ENCODE measurements around the gene TPK1. TPM values are rescaled to one million over a fixed set of nuclear protein-coding genes. Genes with fewer than 3 reads are reported as not detected.
"Not testable (repeated sequence)": the region's sequence is repeated elsewhere in the genome, so short reads cannot be mapped to it uniquely, and the experiment has no call there.

Gene TPK1
- polyA plus RNA-seq, 4 donors, result 8.3 to 16.3 (median 9.2) TPM

DNA sequence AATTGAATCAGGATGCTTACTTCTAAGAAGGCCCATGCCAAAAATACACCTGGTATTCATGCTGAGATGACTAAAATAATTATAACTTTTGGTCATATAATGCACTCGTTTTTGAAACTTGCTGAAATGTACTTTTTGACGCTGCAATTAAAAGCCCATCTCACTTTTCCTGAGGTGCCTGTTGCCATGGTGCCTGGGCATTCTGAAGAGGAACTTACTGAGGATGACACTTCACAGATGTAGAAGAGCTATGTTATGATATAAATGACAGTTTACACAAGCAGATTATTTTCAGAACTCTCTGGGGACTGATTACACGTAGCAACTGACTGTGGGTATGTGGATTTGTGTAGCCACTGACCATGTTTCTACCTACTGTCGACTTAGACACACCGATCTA is 182.4 kb downstream of the TPK1 start:
- no peak for DNase-seq (ENCODE audit: low read depth in 4 of 4, low spot score in 3 of 4)

DNA sequence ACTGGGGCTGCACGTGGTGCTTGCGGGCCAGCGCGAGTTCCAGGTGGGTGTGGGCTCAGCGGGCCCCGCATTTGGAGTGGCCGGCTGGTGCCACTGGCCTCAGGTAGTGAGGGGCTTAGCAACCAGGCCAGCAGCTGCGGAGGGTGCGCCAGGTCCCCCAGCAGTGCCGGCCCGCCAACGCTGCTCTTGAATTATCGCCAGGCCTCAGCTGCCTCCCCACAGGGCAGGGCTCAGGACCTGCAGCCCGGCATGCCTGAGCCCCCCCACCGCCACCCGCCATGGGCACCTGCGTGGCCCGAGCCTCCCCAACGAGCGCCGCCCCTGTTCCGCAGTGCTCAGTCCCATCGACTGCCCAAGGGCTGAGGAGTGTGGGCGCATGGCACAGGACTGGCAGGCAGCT is 185.4 kb downstream of the TPK1 start:
- DNase-seq (ENCODE audit: low read depth in 4 of 4, low spot score in 3 of 4), result no peak

DNA sequence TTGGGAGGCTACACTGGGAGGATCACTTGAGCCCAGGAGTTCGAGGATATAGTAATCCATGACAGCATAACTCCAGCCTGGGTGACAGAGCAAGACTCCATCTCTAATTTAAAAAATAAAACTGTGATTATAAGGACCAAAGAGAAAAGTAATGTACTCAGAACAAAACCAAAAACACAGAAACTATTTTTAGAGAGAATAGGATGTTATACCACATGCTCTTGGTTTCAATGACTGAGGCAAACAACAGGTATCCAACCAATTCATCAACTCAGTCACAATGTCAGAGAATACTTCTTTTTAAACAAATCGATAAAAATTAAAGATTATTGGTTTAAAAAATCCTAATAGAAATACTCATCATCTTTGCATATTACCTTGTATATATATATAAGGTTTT is 186.7 kb downstream of the TPK1 start:
- DNase-seq (ENCODE audit: low read depth in 4 of 4, low spot score in 3 of 4), result no peak

DNA sequence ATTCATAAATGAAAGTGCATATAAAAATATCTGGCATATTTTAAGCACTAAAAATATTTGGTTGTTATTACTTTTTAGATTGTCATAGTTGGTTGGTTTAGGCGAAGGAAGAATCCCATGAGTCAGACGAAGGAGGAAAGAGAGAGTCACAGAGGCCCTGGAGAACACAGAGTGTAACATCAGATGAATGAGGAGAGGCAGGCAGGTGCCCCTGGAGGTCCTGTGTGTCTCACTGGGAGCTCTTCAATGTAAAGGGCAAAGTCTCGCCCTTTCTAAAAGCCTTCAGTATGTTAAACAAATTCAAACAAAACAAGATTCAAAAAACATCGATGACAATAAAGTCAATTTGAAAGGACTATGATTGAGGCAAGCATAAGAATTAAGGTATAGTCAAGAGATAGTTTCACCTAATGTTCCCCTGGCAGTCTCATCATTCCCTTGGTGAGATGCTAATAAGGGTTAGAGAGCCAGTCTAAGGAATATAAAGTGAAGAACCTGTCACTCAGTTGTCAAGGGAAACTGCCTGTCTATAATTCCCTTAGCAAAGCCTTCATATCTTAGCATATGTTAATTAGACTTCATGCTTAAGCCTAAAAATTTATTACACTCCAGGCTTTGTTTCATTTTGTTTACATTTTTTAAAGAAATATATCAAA is 194.3 kb downstream of the TPK1 start:
- no peak for DNase-seq (ENCODE audit: low read depth in 4 of 4, low spot score in 3 of 4)

DNA sequence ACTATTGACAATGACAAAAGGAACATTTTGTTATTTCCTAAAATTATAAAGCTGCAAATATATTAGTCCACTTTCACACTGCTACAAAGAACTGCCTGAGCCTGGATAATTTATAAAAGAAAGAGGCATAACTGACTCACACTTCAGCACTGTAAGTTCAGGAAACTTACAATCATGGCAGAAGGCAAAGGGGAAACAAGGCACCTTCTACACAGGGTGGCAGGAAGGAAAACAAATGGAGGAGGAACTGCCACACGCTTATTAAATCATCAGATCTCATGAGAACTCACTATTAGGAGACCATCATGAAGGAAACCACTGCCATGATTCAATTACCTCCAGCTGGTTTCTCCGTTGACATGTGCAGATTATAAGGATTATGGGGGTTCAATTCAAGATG is 203.1 kb downstream of the TPK1 start:
- DNase-seq (ENCODE audit: low read depth in 4 of 4, low spot score in 3 of 4), result no peak

DNA sequence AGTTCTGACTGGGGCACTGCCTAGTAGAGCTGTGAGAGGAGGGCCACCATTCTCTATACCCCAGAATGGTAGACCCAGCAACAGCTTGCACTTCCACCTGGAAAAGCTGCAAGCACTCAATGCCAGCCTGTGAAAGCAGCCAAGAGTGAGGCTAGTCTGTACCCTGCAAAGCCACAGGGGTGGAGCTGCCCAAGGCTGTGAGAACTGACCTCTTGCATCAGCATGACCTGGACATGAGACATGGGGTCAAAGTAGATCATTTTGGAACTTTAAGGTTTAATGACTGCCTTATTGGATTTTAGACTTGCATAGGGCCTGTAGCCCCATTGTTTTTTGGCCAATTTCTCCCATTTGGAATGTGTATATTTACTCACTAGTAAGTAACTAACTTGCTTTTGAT is 206.3 kb downstream of the TPK1 start:
- DNase-seq (ENCODE audit: low read depth in 4 of 4, low spot score in 3 of 4), result no peak

DNA sequence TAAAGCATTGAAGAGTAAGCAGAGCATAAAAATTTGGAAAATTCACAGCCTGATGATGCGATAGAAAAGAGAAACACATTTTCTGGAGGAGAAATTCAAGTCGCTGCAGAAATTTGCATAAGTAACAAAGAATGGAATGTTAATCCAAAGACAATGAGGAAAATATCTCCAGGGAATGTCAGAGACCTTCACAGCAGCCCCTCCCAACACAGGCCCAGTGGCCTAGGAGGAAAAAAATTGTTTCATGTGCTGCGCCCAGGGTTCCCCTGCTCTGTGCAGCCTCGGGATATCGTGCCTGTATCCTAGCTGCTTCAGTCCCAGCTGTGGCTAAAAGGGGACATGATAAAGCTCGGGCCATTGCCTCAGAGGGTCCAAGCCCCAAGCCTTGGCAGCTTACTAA is 206.8 kb downstream of the TPK1 start:
- no peak for DNase-seq (ENCODE audit: low read depth in 4 of 4, low spot score in 3 of 4)

DNA sequence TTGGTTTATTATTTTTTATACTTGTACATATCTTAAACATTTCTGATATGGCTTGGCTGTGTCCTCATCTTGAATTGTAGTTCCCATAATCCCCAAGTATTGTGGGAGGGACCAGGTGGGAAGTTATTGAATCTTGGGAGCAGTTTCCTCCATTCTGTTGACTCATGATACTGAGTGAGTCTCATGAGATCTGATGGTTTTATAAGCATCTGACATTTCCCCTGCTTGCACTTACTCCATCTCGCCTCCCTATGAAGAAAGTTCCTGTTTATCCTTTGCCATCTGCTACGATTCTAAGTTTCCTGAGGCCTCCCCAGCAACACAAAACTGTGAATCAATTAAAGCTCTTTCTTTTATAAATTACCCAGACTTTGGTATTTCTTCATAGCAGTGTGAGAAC is 207.7 kb downstream of the TPK1 start:
- DNase-seq (ENCODE audit: low read depth in 4 of 4, low spot score in 3 of 4), result no peak

DNA sequence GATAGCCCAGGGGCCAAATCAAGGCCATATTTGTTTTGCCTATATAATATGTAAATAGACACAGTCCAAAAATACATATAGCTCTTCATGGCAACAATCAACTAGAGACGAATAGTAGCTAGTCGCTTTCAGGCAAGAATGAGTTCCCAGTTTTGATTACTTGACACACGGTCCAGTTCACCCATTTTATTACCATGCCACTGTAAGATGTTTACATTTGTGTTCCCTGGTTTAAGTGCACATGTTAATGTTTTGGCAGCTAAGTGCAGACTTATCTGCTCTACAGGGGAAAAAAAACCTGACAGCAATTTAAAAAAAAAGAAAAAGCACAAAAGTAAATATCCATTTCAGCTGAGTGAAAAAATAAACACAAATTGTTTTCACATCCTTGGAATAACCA is 213.1 kb downstream of the TPK1 start:
- no peak for DNase-seq (ENCODE audit: low read depth in 4 of 4, low spot score in 3 of 4)

DNA sequence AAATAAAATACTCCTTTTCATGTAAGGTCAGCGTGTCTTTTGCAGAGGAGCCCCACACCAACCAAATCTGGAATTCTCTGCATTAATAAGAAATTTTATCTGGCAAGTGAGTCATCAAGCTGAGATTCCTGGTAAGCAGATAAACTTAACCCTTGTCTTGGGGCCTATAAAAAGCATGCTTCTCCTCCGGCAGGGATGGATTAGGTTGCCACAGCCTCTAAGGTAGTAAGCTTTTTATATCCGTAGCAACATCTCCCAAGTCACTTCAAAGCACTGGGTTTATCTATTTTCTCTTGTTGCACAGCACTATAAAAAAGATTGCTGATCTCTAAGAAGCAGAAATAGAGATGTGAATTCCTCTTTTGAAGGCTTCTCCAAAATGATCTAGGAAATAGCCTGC is 229.6 kb downstream of the TPK1 start:
- no peak for DNase-seq (ENCODE audit: low read depth in 4 of 4, low spot score in 3 of 4)

DNA sequence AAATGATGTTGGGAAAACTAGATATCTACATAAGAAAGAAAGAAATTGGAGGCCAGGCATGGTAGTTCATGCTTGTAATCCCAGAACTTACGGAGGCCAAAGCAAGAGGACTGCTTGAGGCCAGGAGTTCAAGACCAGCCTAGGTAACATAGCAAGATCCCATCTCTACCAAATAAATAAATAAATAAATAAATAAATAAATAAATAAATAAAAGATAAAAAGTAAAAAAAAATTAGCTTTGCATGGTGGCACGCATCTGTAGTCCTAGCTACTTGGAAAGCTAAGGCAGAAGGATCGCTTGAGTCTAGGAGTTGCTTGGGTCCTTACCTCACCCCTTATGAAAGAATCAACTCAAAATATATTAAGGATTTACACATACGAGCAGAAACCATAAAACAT is 238.9 kb downstream of the TPK1 start:
- DNase-seq (ENCODE audit: low read depth in 4 of 4, low spot score in 3 of 4), result no peak

DNA sequence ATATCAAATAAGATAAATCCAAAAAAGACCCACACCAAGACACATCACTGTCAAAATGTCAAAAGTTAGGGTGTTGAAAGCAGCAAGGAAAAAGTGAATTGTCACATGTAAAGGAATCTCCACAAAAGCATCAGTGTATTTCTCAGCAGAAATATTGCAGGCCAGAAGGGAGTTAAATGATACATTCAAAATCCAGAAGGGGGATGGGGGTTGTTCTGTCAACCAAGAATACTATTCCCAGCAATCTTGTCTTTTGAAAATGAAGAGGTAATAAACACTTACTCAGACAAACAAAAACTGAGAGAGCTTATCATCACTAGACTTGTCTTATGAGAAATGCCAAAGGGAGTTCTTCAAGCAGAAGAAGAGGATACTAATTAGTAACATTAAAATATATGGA is 241.3 kb downstream of the TPK1 start:
- DNase-seq (ENCODE audit: low read depth in 4 of 4, low spot score in 3 of 4), result no peak

DNA sequence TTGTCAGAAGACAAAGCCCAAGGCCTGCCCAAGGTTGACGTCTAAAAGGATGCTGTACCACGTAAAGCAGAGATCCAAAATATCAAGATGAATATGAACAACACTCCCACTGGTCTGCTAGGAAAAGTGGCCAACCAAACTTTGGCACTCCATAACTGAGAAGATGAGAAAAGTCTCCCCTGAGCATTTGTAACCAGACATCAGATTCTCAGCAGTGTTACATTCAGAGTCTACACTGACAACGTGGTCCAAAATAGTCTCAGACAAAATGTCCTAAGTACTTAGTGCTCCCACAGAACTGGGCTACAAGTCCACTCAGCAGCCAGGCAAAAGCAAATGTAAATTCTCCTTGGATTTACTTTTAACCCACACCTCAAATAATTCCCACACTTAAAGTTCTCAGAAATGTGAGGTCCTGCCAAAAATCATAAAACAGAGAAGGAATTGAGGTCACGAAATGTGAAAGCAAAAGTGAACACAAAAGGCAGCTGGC is 247.2 kb downstream of the TPK1 start:
- no peak for DNase-seq (ENCODE audit: low read depth in 4 of 4, low spot score in 3 of 4)

DNA sequence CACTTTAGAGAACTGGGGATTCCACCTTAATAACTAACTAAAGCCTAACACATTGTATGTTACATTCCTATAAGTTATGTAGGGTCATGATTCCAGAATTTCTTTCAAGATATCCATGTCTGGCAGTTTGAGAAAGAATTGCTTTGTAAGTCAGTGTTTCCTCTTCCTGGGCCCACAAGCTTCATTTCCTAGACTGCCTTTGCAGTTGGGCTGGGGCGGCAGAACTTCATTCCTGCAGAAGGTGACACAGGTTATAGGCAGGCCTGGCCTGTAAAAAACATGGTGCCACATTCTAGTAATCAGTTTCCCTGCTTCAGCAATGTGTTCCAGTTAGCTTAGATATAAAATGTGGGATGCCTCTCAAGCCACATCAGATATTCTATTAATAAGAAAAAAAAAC is 248.2 kb downstream of the TPK1 start:
- no peak for DNase-seq (ENCODE audit: low read depth in 4 of 4, low spot score in 3 of 4)

DNA sequence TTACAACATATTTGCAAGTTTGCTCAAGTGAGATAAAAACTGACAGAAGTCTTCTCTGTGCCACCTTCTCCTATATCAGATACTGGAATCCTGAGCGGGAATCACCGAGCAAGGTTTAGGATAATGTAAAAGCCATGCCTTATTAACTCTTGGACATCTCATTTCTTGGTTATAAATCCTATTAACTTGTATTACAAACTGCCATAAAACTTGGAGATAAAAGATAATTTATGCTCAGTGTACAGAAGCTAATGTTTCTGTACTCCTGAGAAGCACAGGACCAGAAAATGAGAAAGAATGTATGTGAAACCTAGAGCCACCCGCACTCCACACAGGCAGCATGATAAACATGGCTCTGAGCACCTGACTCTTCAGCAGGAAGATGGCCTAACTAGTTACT is 251.1 kb downstream of the TPK1 start:
- peak in 2 of 4 donors; percentile 36 to 54 for DNase-seq (ENCODE audit: low read depth in 4 of 4, low spot score in 3 of 4)

DNA sequence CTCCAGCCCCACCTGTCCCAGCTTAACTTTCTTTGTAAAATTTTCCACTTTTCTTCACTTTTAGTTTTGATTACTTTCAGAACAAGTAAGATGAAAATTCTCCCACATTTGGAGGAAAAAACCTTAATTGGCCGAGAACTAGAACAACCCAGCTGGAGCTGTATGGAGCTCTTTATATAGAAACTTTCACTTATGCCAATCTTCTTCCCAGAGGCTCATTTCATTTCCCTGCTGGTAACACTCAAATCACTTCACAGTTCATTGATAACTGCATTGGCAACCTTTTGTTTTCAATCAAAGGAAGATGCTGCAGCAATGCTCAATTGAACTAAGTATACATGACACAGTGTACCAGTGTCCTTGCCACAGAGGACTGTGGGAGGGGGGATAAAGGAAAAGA is 256.2 kb downstream of the TPK1 start:
- DNase-seq (ENCODE audit: low read depth in 4 of 4, low spot score in 3 of 4), result no peak

DNA sequence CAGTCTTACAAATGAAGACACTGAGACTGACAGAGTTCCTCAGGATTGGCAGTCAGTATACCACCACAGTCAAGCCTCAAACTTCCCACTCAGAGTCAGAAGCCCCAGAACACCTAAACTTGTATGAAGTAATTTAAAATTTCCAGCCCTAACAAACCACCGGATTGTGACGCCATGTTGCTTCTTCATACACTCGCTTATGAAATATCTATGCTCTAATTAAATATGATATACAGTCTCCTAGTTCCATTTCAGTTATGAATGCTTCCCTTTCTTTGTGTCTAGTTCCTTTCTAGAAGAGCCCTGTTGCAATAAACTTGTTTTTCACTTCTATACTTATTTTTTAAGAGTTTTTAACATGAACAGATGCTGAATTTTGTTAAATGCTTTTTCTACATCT is 260.4 kb downstream of the TPK1 start:
- DNase-seq (ENCODE audit: low read depth in 4 of 4, low spot score in 3 of 4), result no peak

DNA sequence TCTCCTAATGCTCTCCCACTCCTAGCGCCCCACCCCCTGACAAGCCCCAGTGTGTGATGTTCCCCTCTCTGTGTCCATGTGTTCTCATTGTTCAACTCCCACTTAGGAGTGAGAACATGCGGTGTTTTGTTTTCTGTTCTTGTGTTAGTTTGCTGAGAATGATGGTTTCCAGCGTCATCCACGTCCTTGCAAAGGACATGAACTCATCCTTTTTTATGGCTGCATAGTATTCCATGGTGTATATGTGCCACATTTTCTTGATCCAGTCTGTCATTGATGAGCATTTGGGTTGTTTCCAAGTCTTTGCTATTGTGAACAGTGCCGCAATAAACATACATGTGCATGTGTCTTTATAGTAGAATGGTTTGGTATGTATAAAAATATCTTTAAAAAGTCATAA is 261.1 kb downstream of the TPK1 start:
- not testable (repeated sequence) for DNase-seq (ENCODE audit: low read depth in 4 of 4, low spot score in 3 of 4)

DNA sequence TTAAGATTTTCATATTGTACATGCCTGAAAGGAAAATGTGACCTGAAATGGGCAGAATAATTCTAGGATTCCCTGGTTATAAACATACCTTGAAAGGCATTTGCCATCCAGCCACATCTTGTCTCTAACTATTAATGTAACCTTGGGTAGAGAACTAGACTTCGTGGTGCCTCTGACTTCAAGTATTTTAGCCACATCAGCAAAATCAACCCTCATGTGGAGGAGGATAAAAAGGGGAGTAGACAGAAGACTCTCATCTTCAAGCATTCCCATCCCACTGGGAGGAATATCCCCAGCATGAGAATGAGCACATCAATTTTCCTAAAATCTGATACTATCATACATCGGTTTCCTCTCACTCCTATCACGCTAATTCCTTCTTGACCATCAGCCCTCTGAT is 267.6 kb downstream of the TPK1 start:
- no peak for DNase-seq (ENCODE audit: low read depth in 4 of 4, low spot score in 3 of 4)

DNA sequence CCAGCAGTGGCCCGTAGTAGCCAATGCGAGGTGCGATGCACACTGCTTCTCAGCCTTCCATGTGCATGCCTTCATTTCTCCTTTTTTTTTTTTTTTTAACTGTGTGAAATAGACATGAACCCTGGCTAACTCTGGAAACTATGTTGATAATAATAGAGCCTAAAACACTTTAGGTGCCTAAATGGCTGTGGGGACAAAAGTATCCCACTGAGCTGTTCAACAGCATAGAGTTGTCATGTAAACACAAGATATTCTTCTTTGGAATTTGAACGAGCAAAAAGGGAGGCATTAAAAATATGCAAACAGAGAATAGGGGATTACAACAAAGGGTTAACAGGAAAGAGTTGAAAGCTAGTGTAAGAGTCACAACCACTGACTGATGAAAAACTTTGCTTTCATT is 270.3 kb downstream of the TPK1 start:
- DNase-seq (ENCODE audit: low read depth in 4 of 4, low spot score in 3 of 4), result no peak

DNA sequence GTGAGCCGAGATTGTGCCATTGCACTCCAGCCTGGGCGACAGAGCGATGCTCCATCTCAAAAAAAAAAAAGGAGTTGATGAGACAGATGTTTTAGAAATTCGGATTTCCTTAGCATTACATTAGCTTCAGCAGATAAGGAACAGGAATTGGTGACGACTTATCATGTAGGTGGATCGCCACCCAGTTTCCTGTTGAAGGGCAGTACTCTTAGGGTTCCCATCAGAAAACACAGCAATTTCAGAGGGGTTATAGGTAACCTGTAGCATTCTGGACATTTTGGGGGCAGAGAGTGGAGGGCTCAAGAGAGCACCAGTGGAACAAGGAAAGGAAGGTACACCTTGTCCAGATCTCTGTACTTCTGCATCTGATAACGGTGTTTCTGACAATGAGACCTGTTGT is 286.0 kb downstream of the TPK1 start:
- DNase-seq (ENCODE audit: low read depth in 4 of 4, low spot score in 3 of 4), result no peak

DNA sequence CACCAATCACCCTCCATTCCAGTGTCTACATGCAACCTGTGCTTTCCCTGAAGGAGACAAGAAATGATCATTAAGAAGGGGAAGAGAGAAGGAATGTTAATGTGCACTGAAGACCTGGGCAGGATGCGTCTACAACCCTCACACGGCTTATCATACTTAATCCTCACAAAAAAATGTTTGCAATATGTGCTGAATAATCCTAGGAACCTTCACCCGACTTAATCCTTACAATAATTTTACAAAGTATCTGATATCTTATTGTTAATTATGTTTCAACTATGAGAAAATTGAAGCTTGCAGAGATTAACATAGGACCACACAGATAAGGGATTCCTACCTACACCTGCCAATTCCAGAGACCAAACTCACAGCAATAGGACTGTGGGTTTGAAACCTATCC is 287.3 kb downstream of the TPK1 start:
- DNase-seq (ENCODE audit: low read depth in 4 of 4, low spot score in 3 of 4), result no peak

DNA sequence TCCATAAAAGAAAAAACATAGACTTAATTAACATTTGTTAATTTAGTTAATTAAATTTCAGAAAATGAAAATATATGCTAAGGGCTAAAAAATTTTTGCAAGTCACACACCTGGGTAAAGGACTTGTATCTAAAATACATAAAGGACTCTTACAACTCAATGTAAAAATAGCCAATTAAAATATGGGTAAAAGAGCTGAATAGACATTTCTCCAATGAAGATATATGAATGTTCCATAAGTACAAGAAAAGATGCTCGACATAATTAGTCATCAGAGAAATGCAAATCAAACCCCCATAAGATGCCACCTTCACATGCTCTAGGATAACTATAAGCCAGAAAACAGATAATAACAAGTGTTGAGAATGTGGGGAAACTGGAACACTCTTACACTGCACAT is 288.0 kb downstream of the TPK1 start:
- no peak for DNase-seq (ENCODE audit: low read depth in 4 of 4, low spot score in 3 of 4)
